HG03064 (cell line): ENCODE data around the gene TCF7L2.

Source experiments
- ATAC-seq: cut with Tn5 transposase; IDR thresholded peaks from one replicate; pipeline ENCODE4 v1.9.1; 2021; ENCODE audit warnings: low read depth; ENCODE audit not compliant: unreplicated experiment

TCF7L2 gene

DNA sequence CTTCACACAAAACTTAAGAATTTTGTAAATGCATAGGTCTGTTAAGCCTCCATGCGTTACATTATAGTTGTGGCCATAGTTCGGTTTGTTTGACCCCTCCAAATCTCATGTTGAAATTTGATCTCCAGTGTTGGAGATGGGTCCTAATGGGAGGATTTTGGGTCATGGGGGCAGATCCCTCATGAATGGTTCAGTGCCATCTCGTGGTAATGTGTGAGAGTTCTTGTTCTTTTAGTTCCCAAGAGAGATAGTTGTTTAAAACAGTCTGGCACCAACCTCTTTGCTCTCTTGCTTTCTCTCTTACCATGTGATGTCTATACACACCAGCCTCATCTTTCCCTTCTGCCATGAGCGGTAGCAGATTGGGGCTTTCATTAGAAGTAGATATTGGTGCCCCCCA is 264.3 kb downstream of the TCF7L2 start:
- no peak for ATAC-seq

DNA sequence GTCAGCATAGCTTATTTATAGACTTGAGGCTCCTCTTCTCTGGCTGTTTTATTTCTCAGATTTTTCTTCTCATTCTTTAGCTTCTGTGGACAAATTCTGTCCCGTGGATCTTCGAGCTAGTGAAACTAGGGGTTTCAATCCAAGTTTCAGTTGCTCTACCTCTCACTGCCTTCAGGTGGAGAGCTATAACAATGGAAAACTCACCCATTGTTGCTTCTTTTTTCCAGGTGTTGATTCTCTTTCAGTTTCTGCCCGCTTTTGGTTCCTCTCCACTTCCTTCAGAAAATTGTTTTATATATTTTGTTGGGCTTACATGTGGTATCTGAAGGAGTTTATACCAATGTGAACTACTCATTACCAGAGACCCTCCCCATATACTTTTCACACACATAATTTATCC is 266.1 kb downstream of the TCF7L2 start:
- ATAC-seq: no peak
